ENCODE measurements around the gene KIF5C.

Gene KIF5C

DNA sequence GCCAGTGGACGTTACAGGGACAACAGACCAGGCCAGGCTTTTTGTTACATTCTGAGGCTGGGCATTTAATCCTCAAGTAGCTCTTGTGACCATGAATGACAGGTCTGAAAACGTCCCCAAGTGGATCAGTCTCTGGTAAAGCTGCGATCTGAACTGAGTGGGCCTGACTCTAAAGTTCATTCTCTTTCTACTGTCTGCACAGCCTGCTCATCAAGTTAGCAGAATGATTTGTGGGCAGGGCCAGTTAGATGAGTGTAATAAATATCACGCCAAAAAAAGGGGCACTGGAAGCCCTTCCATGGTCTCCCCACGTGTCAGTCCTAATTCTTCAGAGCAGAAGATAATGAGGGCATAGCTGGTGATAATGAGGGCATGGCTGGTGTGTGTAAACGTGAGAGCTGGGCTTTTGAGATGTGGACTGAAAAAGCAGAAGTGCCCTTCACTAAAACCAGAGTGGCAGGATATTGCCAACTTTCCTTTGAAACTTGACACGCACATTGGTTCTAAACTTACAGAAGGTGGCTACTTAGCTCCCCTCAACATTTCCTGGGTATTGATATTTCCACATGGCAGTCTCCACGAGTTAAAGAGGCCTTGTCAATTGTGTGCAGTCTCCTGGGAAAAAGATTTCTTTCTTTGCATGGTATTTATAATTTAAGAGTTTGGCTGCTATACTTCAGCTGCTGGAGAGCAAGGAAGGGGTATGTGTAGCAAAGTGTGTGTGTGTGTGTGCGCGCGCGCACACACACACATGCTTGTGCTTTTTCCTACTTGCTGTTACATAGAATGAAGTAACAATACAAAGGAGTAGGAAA, 90.8 kb downstream of the KIF5C start:
- Histone ChIP-seq H3K27me3 (ENCODE audit: insufficient read depth, poor library complexity, severe bottlenecking) (no peaks in the 10 kb centered on the region), H3K27ac (replicated peaks) (peak overlapping the region; percentile 82), H3K4me3 (replicated peaks; ENCODE audit: insufficient read depth, low read length) (no peak overlapping the region)
- TF ChIP-seq, protein P1, sequence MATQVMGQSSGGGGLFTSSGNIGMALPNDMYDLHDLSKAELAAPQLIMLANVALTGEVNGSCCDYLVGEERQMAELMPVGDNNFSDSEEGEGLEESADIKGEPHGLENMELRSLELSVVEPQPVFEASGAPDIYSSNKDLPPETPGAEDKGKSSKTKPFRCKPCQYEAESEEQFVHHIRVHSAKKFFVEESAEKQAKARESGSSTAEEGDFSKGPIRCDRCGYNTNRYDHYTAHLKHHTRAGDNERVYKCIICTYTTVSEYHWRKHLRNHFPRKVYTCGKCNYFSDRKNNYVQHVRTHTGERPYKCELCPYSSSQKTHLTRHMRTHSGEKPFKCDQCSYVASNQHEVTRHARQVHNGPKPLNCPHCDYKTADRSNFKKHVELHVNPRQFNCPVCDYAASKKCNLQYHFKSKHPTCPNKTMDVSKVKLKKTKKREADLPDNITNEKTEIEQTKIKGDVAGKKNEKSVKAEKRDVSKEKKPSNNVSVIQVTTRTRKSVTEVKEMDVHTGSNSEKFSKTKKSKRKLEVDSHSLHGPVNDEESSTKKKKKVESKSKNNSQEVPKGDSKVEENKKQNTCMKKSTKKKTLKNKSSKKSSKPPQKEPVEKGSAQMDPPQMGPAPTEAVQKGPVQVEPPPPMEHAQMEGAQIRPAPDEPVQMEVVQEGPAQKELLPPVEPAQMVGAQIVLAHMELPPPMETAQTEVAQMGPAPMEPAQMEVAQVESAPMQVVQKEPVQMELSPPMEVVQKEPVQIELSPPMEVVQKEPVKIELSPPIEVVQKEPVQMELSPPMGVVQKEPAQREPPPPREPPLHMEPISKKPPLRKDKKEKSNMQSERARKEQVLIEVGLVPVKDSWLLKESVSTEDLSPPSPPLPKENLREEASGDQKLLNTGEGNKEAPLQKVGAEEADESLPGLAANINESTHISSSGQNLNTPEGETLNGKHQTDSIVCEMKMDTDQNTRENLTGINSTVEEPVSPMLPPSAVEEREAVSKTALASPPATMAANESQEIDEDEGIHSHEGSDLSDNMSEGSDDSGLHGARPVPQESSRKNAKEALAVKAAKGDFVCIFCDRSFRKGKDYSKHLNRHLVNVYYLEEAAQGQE (IDR thresholded peaks at IDR 0.05; ENCODE audit: insufficient replicate concordance, low read depth), result peak; percentile 74
- TF ChIP-seq POLR2AphosphoS5 (IDR thresholded peaks at IDR 0.05; ENCODE audit: low read depth), result peak; percentile 88
- TF ChIP-seq GABPA (IDR thresholded peaks at IDR 0.05; ENCODE audit: low read depth), result peak; percentile 21; the same call in 1 of the 2 replicates
- no peak for TF ChIP-seq CTCF (IDR thresholded peaks at IDR 0.05; ENCODE audit: insufficient read depth, low read length)
- TF ChIP-seq SPI1 (IDR thresholded peaks at IDR 0.05; ENCODE audit: borderline replicate concordance, low read depth), result peak; percentile 100
- DNase-seq (ENCODE audit: low read depth in 1 of 2, low spot score in 1 of 2), result peak; percentile 10 to 90

DNA sequence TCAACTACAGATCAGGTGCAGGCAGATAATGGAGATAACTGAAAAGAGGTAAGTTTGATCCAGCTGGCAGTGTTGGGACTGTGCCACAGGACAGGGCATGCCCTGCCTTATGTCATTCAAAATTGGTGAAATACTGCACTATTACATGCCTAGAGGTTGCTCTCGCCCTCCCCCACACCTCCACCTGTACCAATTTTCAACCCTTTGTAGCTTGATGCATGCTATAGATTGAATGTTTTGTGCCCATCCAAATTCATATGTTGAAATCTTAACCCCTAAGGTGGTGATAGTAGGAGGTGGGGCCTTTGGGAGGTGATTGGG, 91.4 kb downstream of the KIF5C start:
- H3K27ac ChIP-seq (replicated peaks), result peak overlapping the region; percentile 82
- H3K4me3 ChIP-seq (replicated peaks; ENCODE audit: insufficient read depth, low read length), result no peak overlapping the region
- H3K27me3 ChIP-seq (ENCODE audit: insufficient read depth, poor library complexity, severe bottlenecking), result no peaks in the 10 kb centered on the region
- no peak for DNase-seq (ENCODE audit: low read depth in 1 of 2, low spot score in 1 of 2)
- TF ChIP-seq GABPA (IDR thresholded peaks at IDR 0.05; ENCODE audit: low read depth), result no peak
- no peak for TF ChIP-seq POLR2AphosphoS5 (IDR thresholded peaks at IDR 0.05; ENCODE audit: low read depth)
- TF ChIP-seq, protein P1 (IDR thresholded peaks at IDR 0.05; ENCODE audit: insufficient replicate concordance, low read depth), result no peak
- no peak for TF ChIP-seq CTCF (IDR thresholded peaks at IDR 0.05; ENCODE audit: insufficient read depth, low read length)
- no peak for TF ChIP-seq SPI1 (IDR thresholded peaks at IDR 0.05; ENCODE audit: borderline replicate concordance, low read depth)

DNA sequence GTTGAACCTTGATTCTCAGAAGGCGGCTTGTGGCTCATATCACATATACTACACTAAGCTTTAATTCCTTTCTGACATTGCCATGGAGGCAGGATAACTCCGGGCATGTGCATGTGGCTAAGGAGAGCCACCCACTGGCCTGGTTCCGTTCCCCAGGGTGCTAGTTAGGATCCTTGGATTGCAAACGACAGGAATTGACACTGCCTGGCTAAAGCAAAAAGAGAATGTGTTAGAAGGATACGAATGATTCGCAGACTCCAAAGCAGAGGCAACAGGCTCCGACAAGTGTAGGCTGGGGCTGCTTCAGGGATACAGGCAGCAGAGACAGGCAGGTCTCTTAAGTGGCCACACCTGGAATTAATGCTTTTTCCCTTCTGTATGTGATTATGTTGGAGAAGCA, 92.0 kb downstream of the KIF5C start:
- TF ChIP-seq SPI1 (IDR thresholded peaks at IDR 0.05; ENCODE audit: borderline replicate concordance, low read depth) (no peak), CTCF (IDR thresholded peaks at IDR 0.05; ENCODE audit: insufficient read depth, low read length) (no peak), POLR2AphosphoS5 (IDR thresholded peaks at IDR 0.05; ENCODE audit: low read depth) (no peak), GABPA (IDR thresholded peaks at IDR 0.05; ENCODE audit: low read depth) (no peak)
- TF ChIP-seq, protein P1 (IDR thresholded peaks at IDR 0.05; ENCODE audit: insufficient replicate concordance, low read depth), result no peak
- Histone ChIP-seq H3K27me3 (ENCODE audit: insufficient read depth, poor library complexity, severe bottlenecking) (no peaks in the 10 kb centered on the region), H3K4me3 (replicated peaks; ENCODE audit: insufficient read depth, low read length) (no peak overlapping the region), H3K27ac (replicated peaks) (peak overlapping the region; percentile 82)
- DNase-seq (ENCODE audit: low read depth in 1 of 2, low spot score in 1 of 2), result no peak
